HCT116 (cell line): Measurements from ENCODE around the gene CD2. TPM values are rescaled to one million over a fixed set of nuclear protein-coding genes. Genes with fewer than 3 reads are reported as not detected.

Experiments
- ATAC-seq: fragments of 200-7000 bp; cut with Tn5 transposase; 2 replicates; pipeline ENCODE4 v1.9.1; 2020; ENCODE audit warnings: mild to moderate bottlenecking, moderate library complexity
- BruUV-seq: library from RNA; stranded (reverse); fragments of 400-500 nt; replicated peaks from 2 replicates; lab custom pipeline; 2021; lab: Mats Ljungman, UMichigan
- CTCF ChIA-PET: fragments of 300-600 bp; sonication (Branson Sonifier 250); formaldehyde crosslinking; loops from one replicate; lab custom pipeline; 2021; ENCODE audit warnings: antibody characterized with exemption; lab: Charles Lee
- POLR2A ChIA-PET: fragments of 300-600, 350-600 bp; sonication (Branson Sonifier 250); formaldehyde crosslinking; loops from one replicate; lab custom pipeline; 2021; ENCODE audit warnings: antibody characterized with exemption; lab: Charles Lee
- RAD21 ChIA-PET, 2 experiments: fragments of 300-600 bp; sonication (Branson Sonifier 250); formaldehyde crosslinking; loops; one replicate each; lab custom pipeline; 2023; ENCODE audit warnings: low total read pairs in 2 of 2; ENCODE audit not compliant: uncharacterized antibody in 2 of 2, unreplicated experiment in 2 of 2, low non-redundant PET in 1 of 2; lab: Charles Lee
- DNase-seq: peaks from one replicate; pipeline ENCODE4 v3.0.0-alpha.2; 2010; ENCODE audit warnings: low read depth, low spot score
- H2AFZ ChIP-seq: fragments of 200-600 bp; shearing (Covaris generic), sonication (generic); 2 replicates; pipeline ENCODE4 v1.6.1; 2017; ENCODE audit warnings: low read depth, mixed run types, mixed read lengths, antibody characterized with exemption, low read length; ENCODE audit not compliant: poor library complexity, severe bottlenecking
- H3K27ac ChIP-seq: 2 replicates; pipeline ENCODE4 v1.5.1; 2012; ENCODE audit warnings: low read depth, low read length
- H3K27me3 ChIP-seq: fragments of 200-600 bp; sonication (generic); 2 replicates; pipeline ENCODE4 v1.6.1; 2016; ENCODE audit warnings: mixed run types, low read length, mixed read lengths; ENCODE audit not compliant: insufficient read depth
- H3K36me3 ChIP-seq, 2 experiments: fragments of 200-500 bp in 1 of 2; fragments of 200-600 bp in 1 of 2; sonication (Bioruptor generic) in 1 of 2; sonication (generic) in 1 of 2; 2 replicates each; pipeline versions ENCODE4 v1.5.1 to v1.6.1; 2014 to 2016; ENCODE audit warnings: low read length in 2 of 2, inconsistent platforms in 1 of 2, mixed read lengths in 1 of 2, mixed run types in 1 of 2; ENCODE audit not compliant: insufficient read depth in 2 of 2, control insufficient read depth in 1 of 2
- H3K4me1 ChIP-seq, 2 experiments: fragments of 200-600 bp in 1 of 2; sonication (generic) in 1 of 2; 2 replicates each; pipeline versions ENCODE4 v1.5.1 to v1.6.1; 2012 to 2017; ENCODE audit warnings: low read length in 2 of 2, inconsistent platforms in 1 of 2, mild to moderate bottlenecking in 1 of 2, mixed read lengths in 1 of 2, mixed run types in 1 of 2, moderate library complexity in 1 of 2; ENCODE audit not compliant: insufficient read depth in 2 of 2, control insufficient read depth in 1 of 2
- H3K4me2 ChIP-seq: fragments of 200-600 bp; sonication (generic); 2 replicates; pipeline ENCODE4 v1.6.1; 2017; ENCODE audit warnings: mixed run types, low read length, mixed read lengths
- H3K4me3 ChIP-seq, 2 experiments: fragments of 200-600 bp in 1 of 2; sonication (generic) in 1 of 2; replicated peaks in 1 of 2; 2 replicates each; pipeline ENCODE4 v1.5.1; 2011 to 2016; ENCODE audit warnings: low read length in 2 of 2, control low read depth in 1 of 2, low read depth in 1 of 2, mild to moderate bottlenecking in 1 of 2, mixed read lengths in 1 of 2, mixed run types in 1 of 2
- H3K79me2 ChIP-seq: fragments of 200-600 bp; sonication (generic); 2 replicates; pipeline ENCODE4 v1.6.1; 2017; ENCODE audit warnings: mild to moderate bottlenecking, mixed run types, low read length, moderate library complexity, mixed read lengths; ENCODE audit not compliant: insufficient read depth
- H3K9ac ChIP-seq: fragments of 200-600 bp; sonication (generic); 2 replicates; pipeline ENCODE4 v1.6.1; 2016; ENCODE audit warnings: low read length, mixed read lengths
- H3K9me2 ChIP-seq: fragments of 200-600 bp; sonication (generic), shearing (Covaris generic); 2 replicates; pipeline ENCODE4 v1.6.1; 2017; ENCODE audit warnings: mixed run types, mild to moderate bottlenecking, moderate library complexity; ENCODE audit not compliant: insufficient read depth
- H3K9me3 ChIP-seq, 2 experiments: fragments of 200-500 bp in 1 of 2; fragments of 200-600 bp in 1 of 2; sonication (Bioruptor generic) in 1 of 2; sonication (generic) in 1 of 2; 2 replicates each; pipeline ENCODE4 v1.6.1; 2014 to 2017; ENCODE audit warnings: low read length in 2 of 2, mixed read lengths in 2 of 2, inconsistent platforms in 1 of 2, low read depth in 1 of 2, mild to moderate bottlenecking in 1 of 2, mixed run types in 1 of 2, moderate library complexity in 1 of 2; ENCODE audit not compliant: control insufficient read depth in 1 of 2, insufficient read depth in 1 of 2
- H4K20me1 ChIP-seq: fragments of 200-600 bp; sonication (generic), shearing (Covaris generic); 2 replicates; pipeline ENCODE4 v1.6.1; 2017; ENCODE audit warnings: mixed run types, mild to moderate bottlenecking, moderate library complexity; ENCODE audit not compliant: insufficient read depth
- CEBPB ChIP-seq: IDR thresholded peaks from 2 replicates; pipeline ENCODE4 v1.6.1; 2012; ENCODE audit warnings: low read depth
- EGR1 ChIP-seq: IDR thresholded peaks from 2 replicates; pipeline ENCODE4 v1.6.1; 2012; ENCODE audit warnings: low read depth
- EZH2 ChIP-seq: fragments of 200-600 bp; sonication (generic); IDR thresholded peaks from 2 replicates; pipeline ENCODE4 v1.6.1; 2017; ENCODE audit warnings: antibody characterized with exemption, mixed run types
- EZH2phosphoT487 ChIP-seq: fragments of 200-600 bp; IDR thresholded peaks from 2 replicates; pipeline ENCODE4 v1.6.1; 2018; ENCODE audit warnings: antibody characterized with exemption, borderline replicate concordance
- JUND ChIP-seq: IDR thresholded peaks from 2 replicates; pipeline ENCODE4 v1.6.1; 2012
- POLR2AphosphoS5 ChIP-seq: IDR thresholded peaks from 2 replicates; pipeline ENCODE4 v1.6.1; 2011; ENCODE audit warnings: mild to moderate bottlenecking, low read depth, low read length, moderate library complexity
- RAD21 ChIP-seq: IDR thresholded peaks from 2 replicates; pipeline ENCODE4 v1.6.1; 2012; ENCODE audit warnings: low read depth, mild to moderate bottlenecking
- SIN3A ChIP-seq: IDR thresholded peaks from 2 replicates; pipeline ENCODE4 v1.6.1; 2012; ENCODE audit warnings: low read depth
- SP1 ChIP-seq: IDR thresholded peaks from 2 replicates; pipeline ENCODE4 v1.6.1; 2012; ENCODE audit warnings: low read depth
- TCF7L2 ChIP-seq: IDR thresholded peaks from 2 replicates; pipeline ENCODE4 v1.7.0; 2011; ENCODE audit warnings: borderline replicate concordance, inconsistent platforms; ENCODE audit not compliant: insufficient read depth, insufficient read length; ENCODE audit errors: extremely low read depth
- YY1 ChIP-seq: IDR thresholded peaks from 2 replicates; pipeline ENCODE4 v1.6.1; 2011; ENCODE audit warnings: low read length, low read depth, moderate library complexity, mild to moderate bottlenecking; ENCODE audit not compliant: insufficient replicate concordance; ENCODE audit errors: extremely low read depth
- ZFX ChIP-seq: fragments of 450-650 bp; IDR thresholded peaks from 2 replicates; pipeline ENCODE4 v1.6.1; 2017
- ZNF274 ChIP-seq: fragments of 200-500 bp; sonication (Bioruptor generic); IDR thresholded peaks from 2 replicates; pipeline ENCODE4 v1.6.1; 2014; ENCODE audit warnings: mild to moderate bottlenecking, low read depth, low read length, inconsistent platforms
- intact Hi-C: fragments of 100-400 bp; cut with micrococcal nuclease; formaldehyde crosslinking; loops from 2 replicates; pipeline ENCODE4 v1.10.0; 2022
- total RNA-seq: library from RNA; stranded (reverse); gene quantifications from one replicate; pipeline ENCODE4 v1.2.1, GENCODE V29; 2021; ENCODE audit not compliant: unreplicated experiment
- TF ChIP-seq, protein P1 (sequence below), 3 experiments: fragments of 200-600 bp in 1 of 3; sonication (generic) in 1 of 3; IDR thresholded peaks in 2 of 3; conservative IDR thresholded peaks in 1 of 3; 2 replicates each; pipeline ENCODE4 v1.5.1; 2012 to 2017; ENCODE audit warnings: low read depth in 2 of 3, low read length in 2 of 3, antibody characterized with exemption in 1 of 3, borderline replicate concordance in 1 of 3, control low read depth in 1 of 3, mild to moderate bottlenecking in 1 of 3, mixed read lengths in 1 of 3, mixed run types in 1 of 3, moderate library complexity in 1 of 3; ENCODE audit not compliant: insufficient read depth in 1 of 3
- TF ChIP-seq, protein P2 (sequence below): IDR thresholded peaks from 2 replicates; pipeline ENCODE4 v1.6.1; 2012; ENCODE audit warnings: low read depth

CD2 gene
- total RNA-seq, 1 experiment from 2014 or later, result 0.57 TPM

DNA sequence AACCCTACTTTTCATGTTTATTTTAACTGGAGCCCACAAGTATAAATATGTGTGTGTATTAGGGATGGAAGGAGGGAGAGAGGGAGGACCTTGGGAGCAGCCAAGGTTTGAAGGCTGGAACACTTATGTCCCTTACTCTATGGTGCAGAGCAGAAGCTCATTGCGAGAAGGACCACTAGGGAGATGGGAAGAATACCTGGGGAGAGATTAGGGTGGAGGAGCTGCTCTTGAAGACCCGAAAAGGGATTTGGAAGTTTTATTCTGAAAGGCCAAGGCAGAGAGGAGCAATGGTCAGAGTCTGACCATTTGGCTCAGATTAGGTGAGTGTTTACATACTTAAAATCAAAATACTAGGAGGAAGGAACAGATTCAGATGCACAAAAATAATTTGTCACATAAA lies 8.1 kb downstream of the CD2 start (continued):
- no peak for TF ChIP-seq POLR2AphosphoS5
- no peak for TF ChIP-seq ZNF274
- no peak for TF ChIP-seq EGR1
- no peak for TF ChIP-seq YY1
- no peak for TF ChIP-seq SIN3A
- TF ChIP-seq, protein P1, sequence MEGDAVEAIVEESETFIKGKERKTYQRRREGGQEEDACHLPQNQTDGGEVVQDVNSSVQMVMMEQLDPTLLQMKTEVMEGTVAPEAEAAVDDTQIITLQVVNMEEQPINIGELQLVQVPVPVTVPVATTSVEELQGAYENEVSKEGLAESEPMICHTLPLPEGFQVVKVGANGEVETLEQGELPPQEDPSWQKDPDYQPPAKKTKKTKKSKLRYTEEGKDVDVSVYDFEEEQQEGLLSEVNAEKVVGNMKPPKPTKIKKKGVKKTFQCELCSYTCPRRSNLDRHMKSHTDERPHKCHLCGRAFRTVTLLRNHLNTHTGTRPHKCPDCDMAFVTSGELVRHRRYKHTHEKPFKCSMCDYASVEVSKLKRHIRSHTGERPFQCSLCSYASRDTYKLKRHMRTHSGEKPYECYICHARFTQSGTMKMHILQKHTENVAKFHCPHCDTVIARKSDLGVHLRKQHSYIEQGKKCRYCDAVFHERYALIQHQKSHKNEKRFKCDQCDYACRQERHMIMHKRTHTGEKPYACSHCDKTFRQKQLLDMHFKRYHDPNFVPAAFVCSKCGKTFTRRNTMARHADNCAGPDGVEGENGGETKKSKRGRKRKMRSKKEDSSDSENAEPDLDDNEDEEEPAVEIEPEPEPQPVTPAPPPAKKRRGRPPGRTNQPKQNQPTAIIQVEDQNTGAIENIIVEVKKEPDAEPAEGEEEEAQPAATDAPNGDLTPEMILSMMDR (IDR thresholded peaks at IDR 0.05 in 2 of 3, conservative IDR thresholded peaks at IDR 0.05 in 1 of 3; ENCODE audit: borderline replicate concordance in 1 of 3, insufficient read depth in 1 of 3, low read depth in 2 of 3, low read length in 2 of 3), result no peak
- TF ChIP-seq ZFX, result no peak
- no peak for TF ChIP-seq EZH2
- no peak for TF ChIP-seq TCF7L2
- no peak for TF ChIP-seq EZH2phosphoT487
- no peak for TF ChIP-seq JUND

DNA sequence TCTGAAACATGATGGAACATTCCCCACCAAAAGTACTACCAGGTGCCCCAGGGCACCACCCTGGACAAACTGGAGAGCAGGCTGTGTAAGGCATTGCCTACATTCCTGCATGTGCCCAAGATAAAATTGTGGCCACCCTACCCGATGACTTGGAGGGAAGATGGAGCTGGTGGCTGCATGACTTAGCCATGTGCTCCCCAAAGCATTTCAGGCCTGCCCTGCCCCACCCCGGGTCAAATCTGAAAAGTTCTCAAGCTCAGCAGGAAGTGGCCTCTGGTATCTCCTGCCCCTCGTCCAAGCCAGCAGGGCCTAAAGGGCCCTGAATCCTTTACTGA lies 8.5 kb downstream of the CD2 start:
- Histone ChIP-seq H3K4me1 (no peaks in the 10 kb centered on the region), H3K9me2 (no peaks in the 10 kb centered on the region), H3K9me3 (no peaks in the 10 kb centered on the region), H3K36me3 (no peaks in the 10 kb centered on the region), H3K4me2 (no peak overlapping the region), H3K4me3 (no peak overlapping the region), H2AFZ (no peak overlapping the region), H4K20me1 (no peaks in the 10 kb centered on the region), H3K27me3 (no peaks in the 10 kb centered on the region), H3K79me2 (no peaks in the 10 kb centered on the region), H3K27ac (no peak overlapping the region), H3K9ac (no peak overlapping the region)
- TF ChIP-seq YY1 (no peak), EZH2phosphoT487 (no peak), EZH2 (no peak), SP1 (no peak), EGR1 (no peak), CEBPB (no peak), ZFX (no peak), RAD21 (no peak)
- TF ChIP-seq, protein P1 (IDR thresholded peaks at IDR 0.05 in 2 of 3, conservative IDR thresholded peaks at IDR 0.05 in 1 of 3; ENCODE audit: borderline replicate concordance in 1 of 3, insufficient read depth in 1 of 3, low read depth in 2 of 3, low read length in 2 of 3), result no peak
- TF ChIP-seq, protein P2, sequence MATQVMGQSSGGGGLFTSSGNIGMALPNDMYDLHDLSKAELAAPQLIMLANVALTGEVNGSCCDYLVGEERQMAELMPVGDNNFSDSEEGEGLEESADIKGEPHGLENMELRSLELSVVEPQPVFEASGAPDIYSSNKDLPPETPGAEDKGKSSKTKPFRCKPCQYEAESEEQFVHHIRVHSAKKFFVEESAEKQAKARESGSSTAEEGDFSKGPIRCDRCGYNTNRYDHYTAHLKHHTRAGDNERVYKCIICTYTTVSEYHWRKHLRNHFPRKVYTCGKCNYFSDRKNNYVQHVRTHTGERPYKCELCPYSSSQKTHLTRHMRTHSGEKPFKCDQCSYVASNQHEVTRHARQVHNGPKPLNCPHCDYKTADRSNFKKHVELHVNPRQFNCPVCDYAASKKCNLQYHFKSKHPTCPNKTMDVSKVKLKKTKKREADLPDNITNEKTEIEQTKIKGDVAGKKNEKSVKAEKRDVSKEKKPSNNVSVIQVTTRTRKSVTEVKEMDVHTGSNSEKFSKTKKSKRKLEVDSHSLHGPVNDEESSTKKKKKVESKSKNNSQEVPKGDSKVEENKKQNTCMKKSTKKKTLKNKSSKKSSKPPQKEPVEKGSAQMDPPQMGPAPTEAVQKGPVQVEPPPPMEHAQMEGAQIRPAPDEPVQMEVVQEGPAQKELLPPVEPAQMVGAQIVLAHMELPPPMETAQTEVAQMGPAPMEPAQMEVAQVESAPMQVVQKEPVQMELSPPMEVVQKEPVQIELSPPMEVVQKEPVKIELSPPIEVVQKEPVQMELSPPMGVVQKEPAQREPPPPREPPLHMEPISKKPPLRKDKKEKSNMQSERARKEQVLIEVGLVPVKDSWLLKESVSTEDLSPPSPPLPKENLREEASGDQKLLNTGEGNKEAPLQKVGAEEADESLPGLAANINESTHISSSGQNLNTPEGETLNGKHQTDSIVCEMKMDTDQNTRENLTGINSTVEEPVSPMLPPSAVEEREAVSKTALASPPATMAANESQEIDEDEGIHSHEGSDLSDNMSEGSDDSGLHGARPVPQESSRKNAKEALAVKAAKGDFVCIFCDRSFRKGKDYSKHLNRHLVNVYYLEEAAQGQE, result no peak
- DNase-seq (no peak), ATAC-seq (no peak)
- ChIA-PET POLR2A (no interaction called here), RAD21 (no interaction called here), CTCF (interaction anchor here (1.7 kb wide), 1 partner anchor 11 kb away, joined by 4 read pairs; no protein-coding TSS in a partner anchor)
- intact Hi-C loops, result loop anchor here (10.0 kb wide), 1 partner anchor 52 kb away; no protein-coding TSS in a partner anchor
- no TSS peak for BruUV-seq
